NOMO-1 treated with DMSO at 0.1 percent for 48 hours (cell line): ENCODE data around the gene SELENOS.
A peak's percentile ranks its signal among the peaks of the same experiment; 100 is the strongest.

Experiments used
- DNase-seq: peaks from one replicate; lab custom pipeline; 2025; ENCODE audit not compliant: unreplicated experiment; lab: John Stamatoyannopoulos, UW

Gene SELENOS

GRCh38 chr15:101277943-101278564 lies 769 bp upstream of the SELENOS start:
- DNase-seq: no peak

GRCh38 chr15:101276501-101277037 lies 716 bp downstream of the SELENOS start:
- DNase-seq: peak; percentile 37

- DNase-seq: no peak
Measured at GRCh38 chr15:101275018-101275417, 2.3 kb downstream of the SELENOS start.

- no peak for DNase-seq
Measured at GRCh38 chr15:101273534-101273933, 3.8 kb downstream of the SELENOS start.

GRCh38 chr15:101272584-101272983 lies 4.7 kb downstream of the SELENOS start:
- DNase-seq: no peak

- no peak for DNase-seq
Measured at GRCh38 chr15:101269479-101270223, 7.6 kb downstream of the SELENOS start.

- no peak for DNase-seq
Measured at GRCh38 chr15:101267320-101268104, 9.8 kb downstream of the SELENOS start.

- DNase-seq: no peak
Measured at GRCh38 chr15:101266787-101267186, 10.5 kb downstream of the SELENOS start.

GRCh38 chr15:101266034-101266433 lies 11.3 kb downstream of the SELENOS start:
- DNase-seq: no peak

- DNase-seq: no peak
Measured at GRCh38 chr15:101264911-101265641, 12.2 kb downstream of the SELENOS start.

- DNase-seq: no peak
Measured at GRCh38 chr15:101264011-101264410, 13.3 kb downstream of the SELENOS start.

- no peak for DNase-seq
Measured at GRCh38 chr15:101262551-101262950, 14.7 kb downstream of the SELENOS start.

GRCh38 chr15:101258238-101259144 lies 18.8 kb downstream of the SELENOS start:
- peak; percentile 62 for DNase-seq

GRCh38 chr15:101256757-101257156 lies 20.5 kb downstream of the SELENOS start:
- DNase-seq: peak; percentile 66

- no peak for DNase-seq
Measured at GRCh38 chr15:101255615-101256241, 21.6 kb downstream of the SELENOS start.

- DNase-seq: no peak
Measured at GRCh38 chr15:101255051-101255395, 22.3 kb downstream of the SELENOS start.

GRCh38 chr15:101254157-101255050 lies 22.9 kb downstream of the SELENOS start:
- no peak for DNase-seq

- no peak for DNase-seq
Measured at GRCh38 chr15:101252836-101253235, 24.4 kb downstream of the SELENOS start.
